A549 treated with DMSO at 1 μM for 4 hours (cell line): ENCODE data around the gene OR2F1. TPM values are rescaled to one million over a fixed set of nuclear protein-coding genes. Genes with fewer than 3 reads are reported as not detected.

Experiments
- total RNA-seq: library from RNA; stranded (reverse); fragments of 200-300 nt; extraction: Qiagen RNA extraction; gene quantifications from 5 replicates; pipeline ENCODE4 v1.2.3, GENCODE V29; 2022; ENCODE audit warnings: low read depth

The OR2F1 gene
- not detected in 5 replicates for total RNA-seq

GRCh38 chr7:143954544-143954943, at the start of gene OR2F1:
Gene OR2F1, plus strand, starts transcription at chr7:143954844. Its CDS starts 5,127 bp downstream, at chr7:143959971.

GRCh38 chr7:143934526-143935325, 19.9 kb upstream of the OR2F1 start, which contains the start of gene OR2F2:
Gene OR2F2, plus strand, starts transcription at chr7:143935233. Its CDS starts 0 bp downstream, at chr7:143935233.

DNA sequence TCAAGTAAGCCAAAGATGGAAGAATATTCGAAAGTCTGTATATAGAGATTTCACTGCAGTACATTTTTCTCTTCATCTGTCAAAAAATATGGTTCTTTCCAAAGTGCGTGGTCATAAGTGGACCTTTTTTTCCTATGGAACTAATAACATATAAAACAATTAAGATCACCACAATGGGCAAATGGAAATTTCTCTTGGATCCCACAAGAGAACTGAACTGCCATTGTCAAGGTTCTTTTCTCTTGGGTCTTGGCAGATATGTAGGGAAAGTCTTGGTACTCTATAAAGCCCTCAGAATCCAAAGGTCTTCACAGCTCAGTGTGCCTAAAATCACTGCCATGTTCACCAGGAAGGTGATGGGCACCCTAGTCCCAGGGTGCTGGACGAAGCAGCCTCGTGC, 45.4 kb downstream of the OR2F1 start, which contains the start of gene OR6B1:
Gene OR6B1 (plus strand): TSS at position 301 of the 400 bp plus-strand sequence. CDS start 3,677 bp downstream, outside the sequence.

Other genes starting within 250 kb of the OR2F1 start
- gene CTAGE6, start 197.1 kb upstream of the OR2F1 start, total RNA-seq: not detected in 5 replicates
- gene TCAF1, start 52.7 kb upstream of the OR2F1 start, total RNA-seq: 16.6 to 22.4 TPM (median 21.5 TPM) in 5 replicates
- not detected in 5 replicates for gene OR2F2, start 19.6 kb upstream of the OR2F1 start, total RNA-seq
- gene OR6B1, start 45.5 kb downstream of the OR2F1 start, total RNA-seq: not detected in 5 replicates
- gene OR2A5, start 94.1 kb downstream of the OR2F1 start, total RNA-seq: not detected in 5 replicates
- gene OR2A25, start 115.0 kb downstream of the OR2F1 start, total RNA-seq: not detected in 5 replicates
- gene OR2A12, start 131.4 kb downstream of the OR2F1 start, total RNA-seq: not detected in 5 replicates
- not detected in 5 replicates for gene OR2A2, start 154.7 kb downstream of the OR2F1 start, total RNA-seq
- not detected in 5 replicates for gene OR2A14, start 168.3 kb downstream of the OR2F1 start, total RNA-seq
- not detected in 5 replicates for gene CTAGE4, start 228.6 kb downstream of the OR2F1 start, total RNA-seq
- 0.23 to 0.44 TPM (median 0.38 TPM) in 5 replicates for gene ARHGEF35, start 241.0 kb downstream of the OR2F1 start, total RNA-seq